HL-60 (cell line): ENCODE data around the gene GALNT7.

Experiments used
- DNase-seq, 2 experiments: peaks; one replicate each; pipeline ENCODE4 v3.0.0-alpha.2; 2010 to 2020; ENCODE audit warnings: low read depth in 1 of 2, low spot score in 1 of 2
- H3K27ac ChIP-seq: fragments of 250-450 bp; sonication (Bioruptor Pico); replicated peaks from 2 replicates; pipeline ENCODE4 v1.5.1; 2020; ENCODE audit warnings: mild to moderate bottlenecking, moderate library complexity
- H3K27me3 ChIP-seq: fragments of 250-450 bp; sonication (Bioruptor Pico); 2 replicates; pipeline ENCODE4 v1.5.1; 2021; ENCODE audit warnings: mild to moderate bottlenecking, moderate library complexity; ENCODE audit not compliant: insufficient read depth, poor library complexity, severe bottlenecking
- H3K4me3 ChIP-seq: replicated peaks from 2 replicates; pipeline ENCODE4 v1.5.1; 2011; ENCODE audit warnings: mild to moderate bottlenecking, control low read depth, low read length; ENCODE audit not compliant: insufficient read depth
- CTCF ChIP-seq: IDR thresholded peaks from one replicate; pipeline ENCODE4 v1.5.1; 2011; ENCODE audit warnings: low read length, control low read depth, inconsistent platforms; ENCODE audit not compliant: insufficient read depth
- GABPA ChIP-seq: IDR thresholded peaks from 2 replicates; pipeline ENCODE4 v1.6.1; 2012; ENCODE audit warnings: low read depth
- POLR2AphosphoS5 ChIP-seq: IDR thresholded peaks from 2 replicates; pipeline ENCODE4 v1.6.1; 2012; ENCODE audit warnings: low read depth
- SPI1 ChIP-seq: IDR thresholded peaks from 2 replicates; pipeline ENCODE4 v1.6.1; 2012; ENCODE audit warnings: low read depth, mild to moderate bottlenecking, borderline replicate concordance
- TF ChIP-seq, protein P1 (sequence below): IDR thresholded peaks from 2 replicates; pipeline ENCODE4 v1.6.1; 2012; ENCODE audit warnings: low read depth; ENCODE audit not compliant: insufficient replicate concordance

GALNT7 gene

DNA sequence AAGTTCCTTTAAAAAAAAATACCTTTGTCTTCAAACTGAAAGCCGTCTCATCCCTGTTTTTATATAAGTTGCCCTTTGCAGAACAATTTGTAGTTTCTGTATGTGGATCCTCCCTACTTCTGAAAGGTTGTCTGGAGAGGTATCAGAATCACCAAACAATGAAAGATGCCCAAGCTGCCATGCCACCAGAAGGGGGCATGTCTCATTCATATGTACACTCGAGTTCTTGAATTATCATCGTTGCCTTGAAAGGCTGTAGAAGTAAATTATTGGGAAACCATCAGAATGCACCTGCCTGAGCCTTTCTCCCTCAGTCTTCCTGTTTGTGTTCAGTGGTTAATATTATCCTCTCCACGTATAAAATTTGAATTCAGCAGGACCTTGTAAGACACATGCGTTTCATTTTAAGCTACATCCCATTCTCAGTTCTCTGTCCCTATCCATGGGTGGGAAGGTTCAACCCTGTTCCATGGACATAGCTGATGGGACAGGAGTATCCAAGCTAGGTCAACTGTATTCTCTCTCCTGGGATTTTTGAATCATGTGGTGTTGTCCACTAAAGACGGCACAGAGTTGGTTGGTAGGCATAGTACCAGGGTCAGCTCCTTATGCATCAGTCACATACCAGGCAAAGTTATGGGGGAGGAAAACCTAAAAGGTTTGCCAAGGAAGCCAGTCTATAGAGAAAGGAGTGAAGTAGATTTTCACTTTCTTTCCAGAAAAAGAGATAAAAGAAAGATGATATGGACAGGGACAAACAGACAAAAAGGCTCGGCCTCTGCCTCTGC is 24.0 kb downstream of the GALNT7 start:
- H3K27ac ChIP-seq, result no peak overlapping the region
- no peak for DNase-seq
- TF ChIP-seq SPI1, result no peak
- TF ChIP-seq, protein P1, sequence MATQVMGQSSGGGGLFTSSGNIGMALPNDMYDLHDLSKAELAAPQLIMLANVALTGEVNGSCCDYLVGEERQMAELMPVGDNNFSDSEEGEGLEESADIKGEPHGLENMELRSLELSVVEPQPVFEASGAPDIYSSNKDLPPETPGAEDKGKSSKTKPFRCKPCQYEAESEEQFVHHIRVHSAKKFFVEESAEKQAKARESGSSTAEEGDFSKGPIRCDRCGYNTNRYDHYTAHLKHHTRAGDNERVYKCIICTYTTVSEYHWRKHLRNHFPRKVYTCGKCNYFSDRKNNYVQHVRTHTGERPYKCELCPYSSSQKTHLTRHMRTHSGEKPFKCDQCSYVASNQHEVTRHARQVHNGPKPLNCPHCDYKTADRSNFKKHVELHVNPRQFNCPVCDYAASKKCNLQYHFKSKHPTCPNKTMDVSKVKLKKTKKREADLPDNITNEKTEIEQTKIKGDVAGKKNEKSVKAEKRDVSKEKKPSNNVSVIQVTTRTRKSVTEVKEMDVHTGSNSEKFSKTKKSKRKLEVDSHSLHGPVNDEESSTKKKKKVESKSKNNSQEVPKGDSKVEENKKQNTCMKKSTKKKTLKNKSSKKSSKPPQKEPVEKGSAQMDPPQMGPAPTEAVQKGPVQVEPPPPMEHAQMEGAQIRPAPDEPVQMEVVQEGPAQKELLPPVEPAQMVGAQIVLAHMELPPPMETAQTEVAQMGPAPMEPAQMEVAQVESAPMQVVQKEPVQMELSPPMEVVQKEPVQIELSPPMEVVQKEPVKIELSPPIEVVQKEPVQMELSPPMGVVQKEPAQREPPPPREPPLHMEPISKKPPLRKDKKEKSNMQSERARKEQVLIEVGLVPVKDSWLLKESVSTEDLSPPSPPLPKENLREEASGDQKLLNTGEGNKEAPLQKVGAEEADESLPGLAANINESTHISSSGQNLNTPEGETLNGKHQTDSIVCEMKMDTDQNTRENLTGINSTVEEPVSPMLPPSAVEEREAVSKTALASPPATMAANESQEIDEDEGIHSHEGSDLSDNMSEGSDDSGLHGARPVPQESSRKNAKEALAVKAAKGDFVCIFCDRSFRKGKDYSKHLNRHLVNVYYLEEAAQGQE, result no peak
- no peak for TF ChIP-seq POLR2AphosphoS5
- TF ChIP-seq CTCF, result no peak
- no peak for TF ChIP-seq GABPA
- H3K4me3 ChIP-seq, result no peak overlapping the region
- H3K27me3 ChIP-seq, result no peaks in the 10 kb centered on the region

DNA sequence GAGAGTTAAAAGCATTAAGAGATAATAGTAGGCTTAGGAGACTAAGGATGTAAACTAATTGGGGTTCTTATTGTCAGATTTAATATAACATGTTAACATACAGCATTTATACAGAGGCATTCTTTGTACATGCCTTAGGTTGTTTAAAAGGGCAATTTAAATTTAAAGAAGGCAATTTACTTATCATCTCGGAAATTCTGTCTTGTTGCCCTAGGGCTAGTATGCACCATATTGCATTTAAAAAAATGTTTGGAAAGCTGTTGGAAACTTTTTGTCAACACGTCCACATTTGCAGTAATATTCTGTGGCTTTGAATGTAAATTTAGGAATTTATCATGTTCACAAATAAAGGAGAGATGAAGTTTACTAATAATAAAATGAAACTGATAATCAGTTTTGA is 25.5 kb downstream of the GALNT7 start:
- Histone ChIP-seq H3K27me3 (no peaks in the 10 kb centered on the region), H3K27ac (no peak overlapping the region), H3K4me3 (no peak overlapping the region)
- no peak for DNase-seq
- TF ChIP-seq, protein P1, result no peak
- TF ChIP-seq GABPA (no peak), SPI1 (no peak), POLR2AphosphoS5 (no peak), CTCF (no peak)

DNA sequence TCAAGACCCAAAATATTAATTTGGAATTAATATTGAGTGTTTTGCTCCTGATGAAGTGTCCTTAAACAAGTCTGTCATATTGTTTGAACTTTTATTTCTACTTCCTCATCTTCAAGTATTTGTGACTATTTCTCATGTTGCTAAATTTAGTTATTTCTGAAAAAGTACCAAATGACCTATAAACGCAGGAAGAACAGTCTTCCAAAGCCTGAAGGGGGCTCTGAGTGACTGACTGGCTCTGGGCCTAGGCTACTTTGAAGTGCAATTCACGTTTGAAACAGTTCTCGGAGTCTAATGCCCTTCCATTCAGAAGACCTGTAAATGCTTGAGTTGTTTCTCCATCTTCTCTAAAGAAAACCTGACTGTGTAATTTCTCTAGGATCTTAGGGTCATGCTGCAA is 26.5 kb downstream of the GALNT7 start:
- Histone ChIP-seq H3K27me3 (no peaks in the 10 kb centered on the region), H3K4me3 (no peak overlapping the region), H3K27ac (no peak overlapping the region)
- TF ChIP-seq GABPA (no peak), SPI1 (no peak), CTCF (no peak), POLR2AphosphoS5 (no peak)
- TF ChIP-seq, protein P1, result no peak
- DNase-seq, result no peak
